ENCODE data around the gene INTS6L.
A peak's percentile ranks its signal among the peaks of the same experiment; 100 is the strongest.

DNA sequence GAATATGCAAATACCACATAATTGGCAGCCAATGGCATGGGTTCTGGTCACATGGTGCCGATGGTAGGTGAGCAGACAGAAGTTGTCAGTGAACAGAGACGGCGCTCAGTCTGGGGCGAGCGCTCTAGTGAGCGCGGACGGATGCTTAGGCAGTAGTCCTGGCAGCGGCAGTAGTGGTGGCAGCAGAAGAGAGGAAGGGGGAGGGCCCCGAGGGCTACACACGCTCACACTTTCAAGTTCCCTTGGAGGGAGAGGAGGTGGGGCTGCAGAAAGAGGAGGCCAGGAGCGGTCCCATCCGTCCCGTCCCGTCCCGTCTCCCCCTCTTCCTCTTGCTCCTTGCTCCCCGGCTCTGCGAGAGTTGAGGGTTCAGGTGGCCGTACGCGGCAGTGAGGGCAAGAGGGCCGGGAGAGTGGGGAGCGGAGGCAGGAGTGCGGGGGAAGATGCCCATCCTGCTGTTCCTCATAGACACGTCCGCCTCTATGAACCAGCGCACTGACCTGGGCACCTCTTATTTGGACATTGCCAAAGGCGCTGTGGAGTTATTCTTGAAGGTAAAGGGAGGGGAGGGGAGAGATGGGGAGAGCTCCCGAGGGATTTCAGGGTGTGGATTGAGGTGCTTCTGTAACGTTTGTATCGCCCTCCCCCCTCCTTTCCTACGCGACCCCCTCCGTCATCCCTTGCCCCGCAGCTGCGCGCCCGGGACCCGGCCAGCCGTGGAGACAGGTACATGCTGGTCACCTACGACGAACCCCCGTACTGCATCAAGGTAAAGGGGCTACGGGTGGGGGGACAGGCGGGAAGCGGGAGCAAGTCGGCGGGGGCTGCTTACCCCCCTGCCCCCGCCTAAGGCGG, at the start of gene INTS6L:
- TF ChIP-seq EZH2 (IDR thresholded peaks at IDR 0.05) (no peak), POLR2AphosphoS5 (IDR thresholded peaks at IDR 0.05; ENCODE audit: borderline replicate concordance, low read depth, low read length) (peak; percentile 92), FOXP2 (optimal IDR thresholded peaks at IDR 0.05; ENCODE audit: control extremely low read depth, extremely low read length, insufficient read depth) (no peak)

All from SK-N-MC (cell line).